Fibroblast of mammary gland (primary cell): ENCODE measurements around the gene PCGF3.
A peak's percentile ranks its signal among the peaks of the same experiment; 100 is the strongest.

Source experiments
- DNase-seq: peaks from one replicate; pipeline ENCODE4 v3.0.0-alpha.2; 2010; ENCODE audit warnings: low read depth
- H3K4me3 ChIP-seq: 2 replicates; pipeline ENCODE4 v1.5.1; 2011; ENCODE audit warnings: low read depth, mild to moderate bottlenecking, low read length, moderate library complexity; ENCODE audit not compliant: control insufficient read depth
- TF ChIP-seq, protein P1 (sequence below): conservative IDR thresholded peaks from 2 replicates; pipeline ENCODE4 v1.5.1; 2011; ENCODE audit warnings: low read depth, low read length, inconsistent platforms; ENCODE audit not compliant: control insufficient read depth, insufficient read depth

The PCGF3 gene

DNA sequence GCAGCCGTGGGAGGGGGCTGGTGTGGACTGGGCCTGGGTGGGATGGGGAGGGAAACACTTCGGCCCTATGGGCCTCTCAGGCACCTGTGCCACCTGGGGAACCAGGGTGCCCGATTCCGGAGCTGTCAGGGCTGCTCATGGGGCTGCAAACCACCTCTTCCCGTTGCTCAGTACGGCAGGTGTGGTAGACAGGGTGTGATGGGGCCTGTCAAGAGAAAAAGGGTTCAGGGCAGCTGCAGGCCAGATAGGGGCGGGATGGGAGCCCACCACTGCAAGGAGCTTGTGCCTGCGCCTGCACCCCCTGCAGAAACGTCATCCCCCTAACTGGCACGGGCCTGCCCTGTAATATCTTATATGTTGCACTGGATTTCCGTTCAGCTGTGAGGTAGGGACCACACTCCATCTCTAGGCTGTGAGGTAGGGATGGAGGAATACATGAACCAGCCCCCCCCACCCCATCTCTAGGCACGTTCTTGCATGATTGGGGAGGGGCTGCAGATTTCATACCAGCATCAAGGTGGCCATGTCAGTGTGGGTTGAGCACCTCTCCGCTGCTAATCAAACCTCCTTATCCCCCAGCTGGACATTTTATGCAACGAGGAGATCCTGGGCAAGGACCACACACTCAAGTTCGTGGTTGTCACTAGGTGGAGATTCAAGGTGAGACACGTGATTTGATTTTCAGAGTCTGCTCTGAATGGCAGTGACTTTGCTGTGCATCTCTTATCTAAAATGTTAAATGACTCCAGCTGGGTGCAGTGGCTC lies 59.0 kb downstream of the PCGF3 start:
- H3K4me3 ChIP-seq = no peak overlapping the region
- no peak for DNase-seq
- TF ChIP-seq, protein P1, sequence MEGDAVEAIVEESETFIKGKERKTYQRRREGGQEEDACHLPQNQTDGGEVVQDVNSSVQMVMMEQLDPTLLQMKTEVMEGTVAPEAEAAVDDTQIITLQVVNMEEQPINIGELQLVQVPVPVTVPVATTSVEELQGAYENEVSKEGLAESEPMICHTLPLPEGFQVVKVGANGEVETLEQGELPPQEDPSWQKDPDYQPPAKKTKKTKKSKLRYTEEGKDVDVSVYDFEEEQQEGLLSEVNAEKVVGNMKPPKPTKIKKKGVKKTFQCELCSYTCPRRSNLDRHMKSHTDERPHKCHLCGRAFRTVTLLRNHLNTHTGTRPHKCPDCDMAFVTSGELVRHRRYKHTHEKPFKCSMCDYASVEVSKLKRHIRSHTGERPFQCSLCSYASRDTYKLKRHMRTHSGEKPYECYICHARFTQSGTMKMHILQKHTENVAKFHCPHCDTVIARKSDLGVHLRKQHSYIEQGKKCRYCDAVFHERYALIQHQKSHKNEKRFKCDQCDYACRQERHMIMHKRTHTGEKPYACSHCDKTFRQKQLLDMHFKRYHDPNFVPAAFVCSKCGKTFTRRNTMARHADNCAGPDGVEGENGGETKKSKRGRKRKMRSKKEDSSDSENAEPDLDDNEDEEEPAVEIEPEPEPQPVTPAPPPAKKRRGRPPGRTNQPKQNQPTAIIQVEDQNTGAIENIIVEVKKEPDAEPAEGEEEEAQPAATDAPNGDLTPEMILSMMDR = no peak

DNA sequence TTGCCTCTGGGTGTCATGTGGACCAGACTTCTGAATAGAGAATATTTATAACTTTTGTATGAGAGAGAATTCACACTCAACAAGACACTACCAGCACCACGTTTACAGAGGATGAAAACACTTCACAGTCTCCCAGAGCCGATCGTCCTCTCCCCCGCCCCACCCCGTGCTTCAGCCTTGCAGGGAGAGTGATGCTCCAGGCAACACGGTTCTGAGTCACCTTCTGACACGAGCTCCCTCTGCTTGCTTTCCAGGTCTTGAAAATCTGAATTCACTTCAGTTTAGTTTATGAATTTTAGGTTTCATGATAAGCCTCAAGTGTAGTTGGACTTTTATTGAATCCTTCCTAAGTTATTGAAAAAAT lies 60.5 kb downstream of the PCGF3 start:
- DNase-seq = peak; percentile 71
- no peak overlapping the region for H3K4me3 ChIP-seq
- TF ChIP-seq, protein P1 = no peak

DNA sequence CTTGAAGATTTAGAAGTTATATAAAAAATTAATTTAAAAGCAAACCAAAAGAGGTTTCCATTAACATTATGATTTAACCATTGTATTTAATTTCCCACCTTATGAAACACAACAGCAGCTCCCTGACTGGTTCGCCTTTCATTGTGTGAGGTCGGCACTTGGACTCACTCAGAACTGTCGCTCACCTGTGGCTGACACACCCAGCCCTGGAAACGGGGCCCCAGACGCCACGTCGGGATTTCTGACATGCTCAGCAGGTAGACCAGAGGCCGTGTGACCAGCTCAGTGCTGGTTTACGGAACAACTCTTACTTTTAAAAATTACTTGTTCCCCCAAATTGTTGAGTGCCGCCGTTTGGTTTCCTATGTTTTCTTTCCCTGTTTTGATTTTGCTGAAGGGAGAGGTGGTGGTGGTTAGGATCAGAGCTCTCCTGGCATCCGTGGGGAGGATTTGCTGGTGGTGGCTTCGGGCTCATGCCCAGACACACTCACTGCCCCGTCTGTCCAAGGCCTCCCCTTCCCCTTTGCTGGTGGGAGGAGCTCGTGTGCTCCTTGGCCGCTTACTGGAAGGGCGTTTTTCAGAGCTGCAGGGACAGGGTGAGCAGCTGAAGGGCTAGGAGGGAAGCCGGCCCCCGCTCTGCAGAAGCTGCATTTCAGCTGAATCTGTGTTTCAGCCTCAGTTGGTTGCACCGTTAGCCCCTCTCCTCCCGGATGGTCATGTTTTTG lies 61.1 kb downstream of the PCGF3 start:
- H3K4me3 ChIP-seq = no peak overlapping the region
- DNase-seq = no peak
- TF ChIP-seq, protein P1 = no peak

DNA sequence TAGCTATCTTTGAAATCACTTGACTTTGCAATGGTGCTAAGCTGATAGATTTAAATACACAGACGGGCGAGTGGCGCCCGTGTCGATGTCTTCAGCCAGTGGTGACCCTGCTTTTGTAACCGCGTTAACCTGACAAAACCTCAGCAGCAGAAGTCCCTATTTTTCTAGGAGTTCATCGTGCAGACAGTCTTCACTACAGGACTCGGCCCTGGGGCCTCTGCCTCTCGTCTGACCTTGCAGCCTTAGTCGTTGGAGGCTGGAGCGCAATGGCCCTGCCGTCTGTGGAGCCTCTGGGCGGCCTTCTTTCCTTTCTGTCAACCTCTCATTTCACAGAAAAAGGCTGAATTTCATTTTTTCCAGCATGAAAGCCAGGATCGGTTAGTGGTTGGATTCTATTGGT lies 62.4 kb downstream of the PCGF3 start:
- TF ChIP-seq, protein P1 = no peak
- DNase-seq = no peak
- H3K4me3 ChIP-seq = no peak overlapping the region

DNA sequence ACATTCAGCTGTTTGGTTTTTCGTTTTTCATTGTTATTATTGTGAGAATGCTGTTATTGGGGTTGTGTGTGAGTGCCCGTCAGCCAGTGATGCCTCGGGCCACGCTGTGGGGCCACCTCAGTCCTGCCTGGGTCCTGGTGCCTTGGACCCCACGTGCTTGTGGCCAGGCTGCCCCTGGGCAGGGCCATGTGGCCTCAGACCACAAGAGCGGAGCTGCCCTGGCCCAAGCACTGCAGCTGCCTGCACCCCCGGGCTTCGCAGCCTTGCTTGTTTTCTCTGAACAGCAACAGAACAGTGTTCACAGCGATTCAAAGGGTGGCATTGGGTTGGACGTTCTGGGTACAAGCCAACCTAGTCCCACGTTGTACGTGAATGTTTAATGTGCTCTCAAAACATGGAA lies 63.4 kb downstream of the PCGF3 start:
- TF ChIP-seq, protein P1 = no peak
- no peak overlapping the region for H3K4me3 ChIP-seq
- DNase-seq = no peak

DNA sequence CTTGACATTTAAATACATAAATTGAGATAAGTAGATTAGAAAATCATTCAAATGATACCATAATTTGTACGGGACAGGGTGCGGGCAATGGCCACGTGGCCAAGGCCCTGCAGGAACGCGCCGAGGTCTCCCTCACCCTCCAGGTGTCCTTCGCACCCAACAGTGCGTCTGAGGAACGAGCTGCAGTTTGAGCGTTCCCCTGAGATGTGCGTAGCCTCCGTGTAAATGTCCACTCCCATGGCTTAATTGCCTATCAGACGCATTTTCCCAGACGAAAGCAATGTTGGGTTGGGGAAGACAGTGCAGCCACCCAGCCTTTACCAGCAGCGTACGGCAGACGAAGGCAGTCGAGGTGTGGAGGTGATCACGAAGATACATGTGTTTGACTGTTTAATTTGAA lies 63.9 kb downstream of the PCGF3 start:
- TF ChIP-seq, protein P1 = no peak
- DNase-seq = no peak
- no peak overlapping the region for H3K4me3 ChIP-seq
